GM19397 (cell line): ENCODE measurements around the gene COPZ1.
"Not testable (repeated sequence)": the region's sequence is repeated elsewhere in the genome, so short reads cannot be mapped to it uniquely, and the experiment has no call there.

Experiments used
- ATAC-seq: cut with Tn5 transposase; IDR thresholded peaks from one replicate; pipeline ENCODE4 v1.9.1; 2021; ENCODE audit warnings: mild to moderate bottlenecking, moderate library complexity; ENCODE audit not compliant: unreplicated experiment

COPZ1 gene

GRCh38 chr12:54324617-54325441 is at the start of gene COPZ1:
Gene COPZ1, plus strand, starts transcription at chr12:54325131. Its CDS starts 33 bp downstream, at chr12:54325164.
- ATAC-seq: peak; percentile 98

- ATAC-seq: no peak
Measured at GRCh38 chr12:54276368-54276767, 48.6 kb upstream of the COPZ1 start.

GRCh38 chr12:54277823-54278276 is 47.1 kb upstream of the COPZ1 start:
- ATAC-seq: no peak

- ATAC-seq: no peak
Measured at GRCh38 chr12:54279227-54279631, 45.7 kb upstream of the COPZ1 start.

- ATAC-seq: peak; percentile 67
Measured at GRCh38 chr12:54279632-54280467, 45.1 kb upstream of the COPZ1 start, which contains the start of gene CBX5. Gene CBX5, minus strand, starts transcription at chr12:54280122. Its CDS starts 22,472 bp downstream, at chr12:54257650.

GRCh38 chr12:54280468-54281260 is 44.3 kb upstream of the COPZ1 start, which contains the start of gene HNRNPA1:
Gene HNRNPA1, plus strand, starts transcription at chr12:54280726. Its CDS starts 82 bp downstream, at chr12:54280808.
- peak; percentile 84 for ATAC-seq

- ATAC-seq: not testable (repeated sequence)
Measured at GRCh38 chr12:54281261-54281638, 43.7 kb upstream of the COPZ1 start.

- ATAC-seq: not testable (repeated sequence)
Measured at GRCh38 chr12:54281694-54282093, 43.2 kb upstream of the COPZ1 start.

- ATAC-seq: no peak
Measured at GRCh38 chr12:54282949-54283593, 41.9 kb upstream of the COPZ1 start.

- ATAC-seq: not testable (repeated sequence)
Measured at GRCh38 chr12:54284070-54284780, 40.7 kb upstream of the COPZ1 start.

GRCh38 chr12:54285150-54286041 is 39.5 kb upstream of the COPZ1 start:
- ATAC-seq: no peak

- no peak for ATAC-seq
Measured at GRCh38 chr12:54286042-54287030, 38.6 kb upstream of the COPZ1 start.

- ATAC-seq: no peak
Measured at GRCh38 chr12:54287261-54288157, 37.4 kb upstream of the COPZ1 start.

GRCh38 chr12:54292083-54292930 is 32.6 kb upstream of the COPZ1 start:
- no peak for ATAC-seq

GRCh38 chr12:54292931-54293241 is 32.0 kb upstream of the COPZ1 start:
- no peak for ATAC-seq
